HepG2 (cell line): Measurements from ENCODE around the gene SPIRE1. TPM values are rescaled to one million over a fixed set of nuclear protein-coding genes. Genes with fewer than 3 reads are reported as not detected.

Source experiments
- ADNP ChIP-seq: sonication (generic); formaldehyde crosslinking; IDR thresholded peaks from 2 replicates; pipeline ENCODE4 v1.4.0; 2020; ENCODE audit warnings: missing genetic modification reagents
- FOXC1 ChIP-seq: sonication (generic); formaldehyde crosslinking; IDR thresholded peaks from 2 replicates; pipeline ENCODE4 v1.8.0; 2022; ENCODE audit warnings: mild to moderate bottlenecking, missing genetic modification reagents, borderline replicate concordance
- GRHL1 ChIP-seq: sonication (generic); formaldehyde crosslinking; conservative IDR thresholded peaks from 2 replicates; pipeline ENCODE4 v1.8.0; 2022; ENCODE audit warnings: missing genetic modification reagents
- MLLT10 ChIP-seq: sonication (generic); formaldehyde crosslinking; IDR thresholded peaks from 2 replicates; pipeline ENCODE4 v1.4.0; 2020; ENCODE audit warnings: missing genetic modification reagents
- RAD51 ChIP-seq: fragments of 450-650 bp; IDR thresholded peaks from 2 replicates; pipeline ENCODE4 v1.6.1; 2016; ENCODE audit warnings: borderline replicate concordance
- SALL1 ChIP-seq: sonication (generic); formaldehyde crosslinking; IDR thresholded peaks from 2 replicates; pipeline ENCODE4 v1.8.0; 2022; ENCODE audit warnings: mild to moderate bottlenecking, missing genetic modification reagents
- TEAD2 ChIP-seq: sonication (generic); formaldehyde crosslinking; IDR thresholded peaks from 2 replicates; pipeline ENCODE4 v1.9.0; 2021; ENCODE audit warnings: missing genetic modification reagents
- TMF1 ChIP-seq: sonication (generic); formaldehyde crosslinking; IDR thresholded peaks from 2 replicates; pipeline ENCODE4 v1.8.1; 2022; ENCODE audit warnings: low read depth, missing genetic modification reagents
- ZNF101 ChIP-seq: sonication (generic); formaldehyde crosslinking; IDR thresholded peaks from 2 replicates; pipeline ENCODE4 v1.4.0; 2020; ENCODE audit warnings: mild to moderate bottlenecking, low read depth, missing genetic modification reagents, borderline replicate concordance
- ZNF205 ChIP-seq: IDR thresholded peaks from 2 replicates; pipeline ENCODE4 v1.6.1; 2018; ENCODE audit warnings: missing biosample characterization, missing genetic modification reagents
- ZNF672 ChIP-seq: sonication (generic); formaldehyde crosslinking; IDR thresholded peaks from 2 replicates; pipeline ENCODE4 v1.8.1; 2022; ENCODE audit warnings: missing genetic modification reagents
- ZSCAN22 ChIP-seq: sonication (generic); formaldehyde crosslinking; IDR thresholded peaks from 2 replicates; pipeline ENCODE4 v1.4.0; 2020; ENCODE audit warnings: mild to moderate bottlenecking, missing genetic modification reagents
- polyA plus RNA-seq, 8 experiments: library from polyadenylated mRNA; depleted of rRNA in 3 of 8; stranded (reverse) in 7 of 8; unstranded in 1 of 8; fragments of >200 nt; fragmentation: Illumina TruSeq in 4 of 8; extraction: Trizol in 4 of 8; gene quantifications; 2 replicates each; pipeline versions ENCODE4 v1.2.1 to v1.2.3, GENCODE V29; 2011 to 2016; ENCODE audit warnings: low read depth in 4 of 8, missing spikeins in 1 of 8, mixed read lengths in 1 of 8; ENCODE audit not compliant: insufficient read depth in 1 of 8
- total RNA-seq, 5 experiments: library from RNA; depleted of rRNA; stranded (reverse); fragments of >200 nt; fragmentation: Illumina TruSeq; extraction: Trizol; gene quantifications; 2 replicates each; pipeline ENCODE4 v1.2.3, GENCODE V29; 2016; ENCODE audit warnings: low read depth in 1 of 5
- TF ChIP-seq, protein P1 (sequence below): IDR thresholded peaks from 2 replicates; pipeline ENCODE4 v1.6.1; 2016; ENCODE audit warnings: missing compliant biosample characterization, missing genetic modification reagents, borderline replicate concordance
- TF ChIP-seq, protein P2 (sequence below): sonication (generic); formaldehyde crosslinking; IDR thresholded peaks from one replicate; pipeline ENCODE4 v1.5.1; 2020; ENCODE audit warnings: mild to moderate bottlenecking, missing genetic modification reagents; ENCODE audit errors: not compliant biosample characterization
- TF ChIP-seq, protein P3 (sequence below): sonication (generic); formaldehyde crosslinking; IDR thresholded peaks from 2 replicates; pipeline ENCODE4 v1.5.1; 2020; ENCODE audit warnings: missing genetic modification reagents, mild to moderate bottlenecking, borderline replicate concordance

Gene SPIRE1
- total and polyA plus RNA-seq, 2 of the 13 experiments (the other 11 are each of a cell fraction or from before 2014, with no cell fraction given): 9.9 to 21.3 TPM

DNA sequence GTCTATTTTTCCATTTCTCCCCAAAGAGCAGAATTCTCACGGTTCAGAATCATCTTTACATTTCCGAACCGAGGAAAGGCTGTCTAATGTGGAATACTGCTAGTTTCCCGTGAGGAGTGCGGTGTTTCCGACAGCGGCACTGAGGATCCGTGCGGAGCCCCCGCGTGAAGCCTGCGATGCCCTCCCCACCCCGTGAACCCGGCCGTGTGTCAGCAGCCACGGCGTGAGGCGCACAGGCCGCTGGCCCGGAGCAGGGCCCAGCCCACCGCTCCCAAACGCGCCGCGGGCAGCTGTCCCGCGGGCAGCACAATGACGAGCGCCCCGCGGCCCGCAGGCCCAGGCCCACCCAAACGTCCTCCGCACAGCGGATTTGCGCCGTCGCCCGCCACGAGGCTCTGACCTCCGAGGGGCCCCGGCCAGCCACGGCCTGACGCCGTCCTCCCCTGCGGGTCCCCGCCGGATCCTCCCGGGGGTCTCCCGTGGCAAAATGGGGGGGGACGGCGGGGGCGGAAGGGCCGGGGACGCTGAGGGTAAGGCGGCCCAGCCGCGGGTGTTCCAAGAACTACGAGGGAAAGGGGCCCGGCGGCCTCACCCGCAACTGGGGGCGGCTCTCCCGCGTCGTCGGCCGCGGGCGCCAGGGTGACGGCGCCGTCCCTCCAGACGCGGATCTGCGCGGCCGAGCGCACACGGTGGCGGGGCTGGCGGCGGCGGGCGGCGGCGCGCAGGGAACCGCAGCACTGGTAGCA, 796 bp downstream of the SPIRE1 start (continued):
- TF ChIP-seq, protein P1, sequence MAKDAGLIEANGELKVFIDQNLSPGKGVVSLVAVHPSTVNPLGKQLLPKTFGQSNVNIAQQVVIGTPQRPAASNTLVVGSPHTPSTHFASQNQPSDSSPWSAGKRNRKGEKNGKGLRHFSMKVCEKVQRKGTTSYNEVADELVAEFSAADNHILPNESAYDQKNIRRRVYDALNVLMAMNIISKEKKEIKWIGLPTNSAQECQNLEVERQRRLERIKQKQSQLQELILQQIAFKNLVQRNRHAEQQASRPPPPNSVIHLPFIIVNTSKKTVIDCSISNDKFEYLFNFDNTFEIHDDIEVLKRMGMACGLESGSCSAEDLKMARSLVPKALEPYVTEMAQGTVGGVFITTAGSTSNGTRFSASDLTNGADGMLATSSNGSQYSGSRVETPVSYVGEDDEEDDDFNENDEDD (CRISPR knock-in tag): no peak
- TF ChIP-seq ZNF101 (CRISPR knock-in tag): no peak
- TF ChIP-seq RAD51: no peak
- no peak for TF ChIP-seq MLLT10 (CRISPR knock-in tag)
- TF ChIP-seq ZNF672 (CRISPR knock-in tag): no peak
- TF ChIP-seq ADNP (CRISPR knock-in tag): no peak
- TF ChIP-seq ZNF205 (CRISPR knock-in tag): 0 out of 2 replicates have a peak, but pooled peaks have one; percentile 15
- TF ChIP-seq GRHL1 (CRISPR knock-in tag): no peak
- no peak for TF ChIP-seq TEAD2 (CRISPR knock-in tag)
- TF ChIP-seq ZSCAN22 (CRISPR knock-in tag): no peak
- peak; percentile 62; the same call in 1 of the 2 replicates for TF ChIP-seq TMF1 (CRISPR knock-in tag)
- TF ChIP-seq FOXC1 (CRISPR knock-in tag): peak; percentile 74; the same call in 1 of the 2 replicates
- TF ChIP-seq SALL1: peak; percentile 38; the same call in 1 of the 2 replicates
- TF ChIP-seq, protein P2, sequence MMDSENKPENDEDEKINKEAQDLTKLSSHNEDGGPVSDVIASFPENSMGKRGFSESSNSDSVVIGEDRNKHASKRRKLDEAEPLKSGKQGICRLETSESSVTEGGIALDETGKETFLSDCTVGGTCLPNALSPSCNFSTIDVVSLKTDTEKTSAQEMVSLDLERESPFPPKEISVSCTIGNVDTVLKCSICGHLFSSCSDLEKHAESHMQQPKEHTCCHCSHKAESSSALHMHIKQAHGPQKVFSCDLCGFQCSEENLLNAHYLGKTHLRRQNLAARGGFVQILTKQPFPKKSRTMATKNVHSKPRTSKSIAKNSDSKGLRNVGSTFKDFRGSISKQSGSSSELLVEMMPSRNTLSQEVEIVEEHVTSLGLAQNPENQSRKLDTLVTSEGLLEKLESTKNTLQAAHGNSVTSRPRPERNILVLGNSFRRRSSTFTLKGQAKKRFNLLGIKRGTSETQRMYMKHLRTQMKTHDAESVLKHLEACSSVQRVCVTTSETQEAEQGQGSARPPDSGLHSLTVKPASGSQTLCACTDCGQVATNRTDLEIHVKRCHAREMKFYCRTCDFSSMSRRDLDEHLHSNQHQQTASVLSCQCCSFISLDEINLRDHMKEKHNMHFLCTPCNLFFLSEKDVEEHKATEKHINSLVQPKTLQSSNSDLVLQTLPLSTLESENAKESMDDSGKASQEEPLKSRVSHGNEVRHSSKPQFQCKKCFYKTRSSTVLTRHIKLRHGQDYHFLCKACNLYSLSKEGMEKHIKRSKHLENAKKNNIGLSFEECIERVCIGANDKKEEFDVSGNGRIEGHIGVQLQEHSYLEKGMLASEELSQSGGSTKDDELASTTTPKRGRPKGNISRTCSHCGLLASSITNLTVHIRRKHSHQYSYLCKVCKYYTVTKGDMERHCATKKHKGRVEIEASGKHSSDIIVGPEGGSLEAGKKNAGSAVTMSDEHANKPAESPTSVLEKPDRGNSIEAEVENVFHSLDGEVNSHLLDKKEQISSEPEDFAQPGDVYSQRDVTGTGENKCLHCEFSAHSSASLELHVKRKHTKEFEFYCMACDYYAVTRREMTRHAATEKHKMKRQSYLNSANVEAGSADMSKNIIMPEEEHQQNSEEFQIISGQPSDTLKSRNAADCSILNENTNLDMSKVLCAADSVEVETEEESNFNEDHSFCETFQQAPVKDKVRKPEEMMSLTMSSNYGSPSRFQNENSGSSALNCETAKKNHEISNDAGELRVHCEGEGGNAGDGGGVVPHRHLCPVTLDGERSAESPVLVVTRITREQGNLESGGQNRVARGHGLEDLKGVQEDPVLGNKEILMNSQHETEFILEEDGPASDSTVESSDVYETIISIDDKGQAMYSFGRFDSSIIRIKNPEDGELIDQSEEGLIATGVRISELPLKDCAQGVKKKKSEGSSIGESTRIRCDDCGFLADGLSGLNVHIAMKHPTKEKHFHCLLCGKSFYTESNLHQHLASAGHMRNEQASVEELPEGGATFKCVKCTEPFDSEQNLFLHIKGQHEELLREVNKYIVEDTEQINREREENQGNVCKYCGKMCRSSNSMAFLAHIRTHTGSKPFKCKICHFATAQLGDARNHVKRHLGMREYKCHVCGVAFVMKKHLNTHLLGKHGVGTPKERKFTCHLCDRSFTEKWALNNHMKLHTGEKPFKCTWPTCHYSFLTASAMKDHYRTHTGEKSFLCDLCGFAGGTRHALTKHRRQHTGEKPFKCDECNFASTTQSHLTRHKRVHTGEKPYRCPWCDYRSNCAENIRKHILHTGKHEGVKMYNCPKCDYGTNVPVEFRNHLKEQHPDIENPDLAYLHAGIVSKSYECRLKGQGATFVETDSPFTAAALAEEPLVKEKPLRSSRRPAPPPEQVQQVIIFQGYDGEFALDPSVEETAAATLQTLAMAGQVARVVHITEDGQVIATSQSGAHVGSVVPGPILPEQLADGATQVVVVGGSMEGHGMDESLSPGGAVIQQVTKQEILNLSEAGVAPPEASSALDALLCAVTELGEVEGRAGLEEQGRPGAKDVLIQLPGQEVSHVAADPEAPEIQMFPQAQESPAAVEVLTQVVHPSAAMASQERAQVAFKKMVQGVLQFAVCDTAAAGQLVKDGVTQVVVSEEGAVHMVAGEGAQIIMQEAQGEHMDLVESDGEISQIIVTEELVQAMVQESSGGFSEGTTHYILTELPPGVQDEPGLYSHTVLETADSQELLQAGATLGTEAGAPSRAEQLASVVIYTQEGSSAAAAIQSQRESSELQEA: peak; percentile 54
- TF ChIP-seq, protein P3, sequence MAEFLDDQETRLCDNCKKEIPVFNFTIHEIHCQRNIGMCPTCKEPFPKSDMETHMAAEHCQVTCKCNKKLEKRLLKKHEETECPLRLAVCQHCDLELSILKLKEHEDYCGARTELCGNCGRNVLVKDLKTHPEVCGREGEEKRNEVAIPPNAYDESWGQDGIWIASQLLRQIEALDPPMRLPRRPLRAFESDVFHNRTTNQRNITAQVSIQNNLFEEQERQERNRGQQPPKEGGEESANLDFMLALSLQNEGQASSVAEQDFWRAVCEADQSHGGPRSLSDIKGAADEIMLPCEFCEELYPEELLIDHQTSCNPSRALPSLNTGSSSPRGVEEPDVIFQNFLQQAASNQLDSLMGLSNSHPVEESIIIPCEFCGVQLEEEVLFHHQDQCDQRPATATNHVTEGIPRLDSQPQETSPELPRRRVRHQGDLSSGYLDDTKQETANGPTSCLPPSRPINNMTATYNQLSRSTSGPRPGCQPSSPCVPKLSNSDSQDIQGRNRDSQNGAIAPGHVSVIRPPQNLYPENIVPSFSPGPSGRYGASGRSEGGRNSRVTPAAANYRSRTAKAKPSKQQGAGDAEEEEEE (CRISPR knock-in tag): no peak
